SU-DHL-6 (cell line): ENCODE results near the gene CARMIL1.

ENCODE experiments used
- H2AFZ ChIP-seq: fragments of 200-600 bp; sonication (generic); 2 replicates; pipeline ENCODE4 v1.6.1; 2014; ENCODE audit warnings: low read depth, mild to moderate bottlenecking, moderate library complexity, mixed read lengths, antibody characterized with exemption, low read length; ENCODE audit not compliant: severe bottlenecking
- H3F3A ChIP-seq: fragments of 200-600 bp; shearing (Covaris generic); 2 replicates; pipeline ENCODE4 v1.6.0; 2016; ENCODE audit warnings: antibody characterized with exemption, mild to moderate bottlenecking; ENCODE audit not compliant: insufficient read depth
- H3K27ac ChIP-seq: fragments of 200-600 bp; sonication (generic); 2 replicates; pipeline ENCODE4 v1.5.1; 2016; ENCODE audit warnings: low read depth, mild to moderate bottlenecking, low read length, moderate library complexity, mixed read lengths
- H3K27me3 ChIP-seq: fragments of 200-600 bp; sonication (generic), shearing (Covaris generic); 2 replicates; pipeline ENCODE4 v1.6.0; 2014; ENCODE audit warnings: mild to moderate bottlenecking, low read length
- H3K36me3 ChIP-seq: fragments of 200-600 bp; sonication (generic); 2 replicates; pipeline ENCODE4 v1.6.1; 2014; ENCODE audit warnings: mild to moderate bottlenecking, low read length, mixed read lengths
- H3K4me2 ChIP-seq: fragments of 300-600, 200-600 bp; shearing (Covaris generic), sonication (generic); 2 replicates; pipeline ENCODE4 v1.6.0; 2014; ENCODE audit warnings: low read length, low read depth, mild to moderate bottlenecking; ENCODE audit not compliant: poor library complexity, severe bottlenecking
- H3K4me3 ChIP-seq: fragments of 200-600 bp; sonication (generic); 2 replicates; pipeline ENCODE4 v1.5.1; 2014; ENCODE audit warnings: antibody characterized with exemption, low read length, mild to moderate bottlenecking, mixed read lengths; ENCODE audit not compliant: insufficient read depth, poor library complexity, severe bottlenecking
- H3K79me2 ChIP-seq: fragments of 200-600 bp; sonication (generic); 2 replicates; pipeline ENCODE4 v1.6.1; 2014; ENCODE audit warnings: mild to moderate bottlenecking, low read length, moderate library complexity; ENCODE audit not compliant: insufficient read depth
- H3K9ac ChIP-seq: fragments of 200-600 bp; sonication (generic); 2 replicates; pipeline ENCODE4 v1.7.0; 2014; ENCODE audit warnings: mild to moderate bottlenecking, low read length
- H3K9me2 ChIP-seq: fragments of 200-600 bp; sonication (generic); replicated peaks from 2 replicates; pipeline ENCODE4 v1.6.1; 2014; ENCODE audit warnings: low read length; ENCODE audit not compliant: insufficient read depth
- H3K9me3 ChIP-seq: fragments of 200-600 bp; sonication (generic); 2 replicates; pipeline ENCODE4 v1.6.1; 2014; ENCODE audit warnings: low read length, mixed read lengths; ENCODE audit not compliant: insufficient read depth
- H4K20me1 ChIP-seq: fragments of 200-600 bp; sonication (generic); 2 replicates; pipeline ENCODE4 v1.6.1; 2014; ENCODE audit warnings: low read depth, mild to moderate bottlenecking, antibody characterized with exemption, low read length, moderate library complexity, mixed read lengths
- EZH2phosphoT487 ChIP-seq: fragments of 200-600 bp; sonication (generic), shearing (Covaris generic); conservative IDR thresholded peaks from 2 replicates; pipeline ENCODE4 v1.6.1; 2018; ENCODE audit warnings: mild to moderate bottlenecking, antibody characterized with exemption, low read length, moderate library complexity, mixed read lengths
- TF ChIP-seq, protein P1 (sequence below): fragments of 200-600 bp; sonication (generic); IDR thresholded peaks from one replicate; pipeline ENCODE4 v1.5.1; 2017; ENCODE audit warnings: antibody characterized with exemption, mild to moderate bottlenecking, low read length, moderate library complexity; ENCODE audit not compliant: insufficient read depth, poor library complexity, severe bottlenecking

Gene CARMIL1

DNA sequence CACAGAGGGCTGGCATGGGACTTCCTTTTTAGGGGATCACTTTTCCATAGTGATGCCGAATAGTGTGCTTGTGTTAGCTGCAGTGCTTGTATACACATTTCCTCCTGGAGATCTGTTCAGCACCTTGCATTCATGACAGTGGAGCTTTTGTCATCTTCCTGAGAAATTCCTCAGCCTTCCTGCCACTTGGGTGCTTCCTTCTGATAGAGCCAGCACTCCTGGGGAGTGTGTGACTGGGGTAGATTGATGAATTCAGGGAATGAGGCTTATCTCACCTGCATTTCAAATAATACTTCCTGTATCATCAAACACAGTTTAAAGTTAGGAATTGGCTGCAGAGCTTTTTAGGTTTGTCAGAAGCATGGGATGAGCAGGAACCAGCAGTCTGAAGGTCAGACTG lies 324.1 kb downstream of the CARMIL1 start:
- H3K9me3 ChIP-seq: no peaks in the 10 kb centered on the region
- H3F3A ChIP-seq: peaks cover 7% of the 10 kb centered on the region
- no peak overlapping the region for H2AFZ ChIP-seq
- H3K36me3 ChIP-seq: no peaks in the 10 kb centered on the region; the same call in 1 of the 2 replicates
- H3K4me3 ChIP-seq: no peak overlapping the region
- no peak overlapping the region for H3K9ac ChIP-seq
- H3K27ac ChIP-seq: no peak overlapping the region
- no peaks in the 10 kb centered on the region for H4K20me1 ChIP-seq
- H3K27me3 ChIP-seq: no peaks in the 10 kb centered on the region
- no peaks in the 10 kb centered on the region for H3K79me2 ChIP-seq
- H3K9me2 ChIP-seq: no peaks in the 10 kb centered on the region
- TF ChIP-seq, protein P1, sequence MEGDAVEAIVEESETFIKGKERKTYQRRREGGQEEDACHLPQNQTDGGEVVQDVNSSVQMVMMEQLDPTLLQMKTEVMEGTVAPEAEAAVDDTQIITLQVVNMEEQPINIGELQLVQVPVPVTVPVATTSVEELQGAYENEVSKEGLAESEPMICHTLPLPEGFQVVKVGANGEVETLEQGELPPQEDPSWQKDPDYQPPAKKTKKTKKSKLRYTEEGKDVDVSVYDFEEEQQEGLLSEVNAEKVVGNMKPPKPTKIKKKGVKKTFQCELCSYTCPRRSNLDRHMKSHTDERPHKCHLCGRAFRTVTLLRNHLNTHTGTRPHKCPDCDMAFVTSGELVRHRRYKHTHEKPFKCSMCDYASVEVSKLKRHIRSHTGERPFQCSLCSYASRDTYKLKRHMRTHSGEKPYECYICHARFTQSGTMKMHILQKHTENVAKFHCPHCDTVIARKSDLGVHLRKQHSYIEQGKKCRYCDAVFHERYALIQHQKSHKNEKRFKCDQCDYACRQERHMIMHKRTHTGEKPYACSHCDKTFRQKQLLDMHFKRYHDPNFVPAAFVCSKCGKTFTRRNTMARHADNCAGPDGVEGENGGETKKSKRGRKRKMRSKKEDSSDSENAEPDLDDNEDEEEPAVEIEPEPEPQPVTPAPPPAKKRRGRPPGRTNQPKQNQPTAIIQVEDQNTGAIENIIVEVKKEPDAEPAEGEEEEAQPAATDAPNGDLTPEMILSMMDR: no peak
- no peak for TF ChIP-seq EZH2phosphoT487
- H3K4me2 ChIP-seq: no peak overlapping the region

DNA sequence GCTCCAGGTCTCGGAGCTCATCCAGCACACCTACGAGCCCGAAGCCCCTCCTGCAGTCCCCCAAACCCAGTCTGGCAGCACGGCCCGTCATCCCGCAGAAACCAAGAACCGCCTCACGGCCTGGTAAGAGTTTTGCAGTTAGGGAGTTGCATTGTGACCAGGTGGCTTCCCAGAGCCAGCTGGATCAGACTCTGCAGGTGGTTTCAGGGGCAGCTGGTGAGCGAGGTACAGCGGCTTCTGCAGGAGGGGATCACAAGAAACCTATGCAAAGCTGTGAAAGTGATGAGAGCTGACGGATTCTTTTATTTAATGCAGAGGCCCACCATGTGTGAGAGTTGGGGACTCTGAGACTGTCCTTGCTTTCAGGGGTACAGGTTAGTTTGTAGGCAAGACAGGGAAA lies 327.0 kb downstream of the CARMIL1 start:
- TF ChIP-seq, protein P1: no peak
- Histone ChIP-seq H3K27ac (no peak overlapping the region), H3K36me3 (peaks cover 3% of the 10 kb centered on the region; the same call in 1 of the 2 replicates), H3F3A (peaks cover 7% of the 10 kb centered on the region), H3K79me2 (no peaks in the 10 kb centered on the region), H3K4me3 (no peak overlapping the region), H3K9ac (no peak overlapping the region), H3K9me2 (no peaks in the 10 kb centered on the region), H3K27me3 (no peaks in the 10 kb centered on the region), H3K4me2 (no peak overlapping the region), H2AFZ (no peak overlapping the region), H4K20me1 (no peaks in the 10 kb centered on the region), H3K9me3 (no peaks in the 10 kb centered on the region)

DNA sequence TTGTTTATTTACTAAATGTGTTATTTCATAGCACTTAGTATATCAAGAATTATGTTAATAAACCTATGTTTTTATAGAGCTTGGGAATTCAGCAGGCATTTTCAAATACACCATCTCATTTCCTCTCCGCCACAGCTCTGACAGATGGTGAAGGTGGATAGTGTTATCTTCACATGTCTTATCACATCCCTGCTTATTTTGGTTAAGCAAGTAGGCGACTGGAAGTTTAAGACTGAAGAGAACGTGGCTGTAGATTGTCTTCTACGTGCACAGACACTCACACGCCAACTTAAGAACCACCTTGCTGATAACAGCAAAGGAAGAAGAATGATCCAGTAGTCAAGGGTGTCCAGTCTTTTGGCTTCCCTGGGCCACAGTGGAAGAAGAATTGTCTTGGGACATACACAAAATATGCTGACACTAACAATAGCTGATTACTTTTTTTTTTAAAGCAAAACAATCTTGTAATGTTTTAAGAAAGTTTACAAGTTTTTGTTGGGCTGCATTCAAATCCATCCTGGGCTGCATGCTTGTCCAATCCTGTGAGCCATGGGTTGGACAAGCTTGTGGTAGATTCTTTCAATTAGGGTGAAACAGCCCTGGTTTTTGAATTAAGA lies 329.5 kb downstream of the CARMIL1 start:
- no peak overlapping the region for H3K4me3 ChIP-seq
- no peak overlapping the region for H3K9ac ChIP-seq
- no peaks in the 10 kb centered on the region for H3F3A ChIP-seq
- no peak overlapping the region for H3K27ac ChIP-seq
- no peak overlapping the region for H3K4me2 ChIP-seq
- H4K20me1 ChIP-seq: no peaks in the 10 kb centered on the region
- H2AFZ ChIP-seq: no peak overlapping the region
- H3K27me3 ChIP-seq: no peaks in the 10 kb centered on the region
- TF ChIP-seq, protein P1: no peak
- no peak for TF ChIP-seq EZH2phosphoT487
- H3K79me2 ChIP-seq: no peaks in the 10 kb centered on the region
- H3K9me3 ChIP-seq: no peaks in the 10 kb centered on the region
- peaks cover 3% of the 10 kb centered on the region; the same call in 1 of the 2 replicates for H3K36me3 ChIP-seq
- H3K9me2 ChIP-seq: no peaks in the 10 kb centered on the region
